Lung (tissue), 12 donors: Measurements from ENCODE around the gene MBP. TPM values are rescaled to one million over a fixed set of nuclear protein-coding genes. Genes with fewer than 3 reads are reported as not detected.

Source experiments
- ATAC-seq: fragments of 200-7000 bp; cut with Tn5 transposase; one replicate; pipeline ENCODE4 v1.9.1; 2020; ENCODE audit warnings: moderate number of reproducible peaks; ENCODE audit not compliant: insufficient read depth, low FRiP score
- DNase-seq, 3 donors: peaks; one replicate each; pipeline ENCODE4 v3.0.0-alpha.2; 2013 to 2017
- H3K27ac ChIP-seq, 2 donors: one replicate each; pipeline ENCODE4 v1.5.1; 2013; ENCODE audit warnings: mild to moderate bottlenecking in 2 of 2, moderate library complexity in 2 of 2, control low read depth in 1 of 2, inconsistent platforms in 1 of 2, low read depth in 1 of 2, low read length in 1 of 2
- H3K27me3 ChIP-seq, 3 donors: one replicate each; pipeline ENCODE4 v1.5.1; 2013; ENCODE audit warnings: low read length in 2 of 3; ENCODE audit not compliant: control insufficient read depth in 3 of 3, insufficient read depth in 3 of 3
- H3K36me3 ChIP-seq, 4 donors: one replicate each; pipeline ENCODE4 v1.5.1; 2013; ENCODE audit warnings: low read length in 4 of 4, mild to moderate bottlenecking in 1 of 4, moderate library complexity in 1 of 4; ENCODE audit not compliant: control insufficient read depth in 4 of 4, insufficient read depth in 4 of 4
- H3K4me1 ChIP-seq, 5 donors: one replicate each; pipeline ENCODE4 v1.5.1; 2013; ENCODE audit warnings: low read length in 5 of 5, mild to moderate bottlenecking in 2 of 5, moderate library complexity in 1 of 5; ENCODE audit not compliant: control insufficient read depth in 5 of 5, insufficient read depth in 5 of 5
- H3K4me3 ChIP-seq: one replicate; pipeline ENCODE4 v1.5.1; 2013; ENCODE audit warnings: mild to moderate bottlenecking, control low read depth, moderate library complexity
- H3K9ac ChIP-seq, 2 donors: one replicate each; pipeline ENCODE4 v1.5.1; 2013; ENCODE audit warnings: low read length in 2 of 2, control low read depth in 1 of 2; ENCODE audit not compliant: insufficient read depth in 1 of 2
- H3K9me3 ChIP-seq, 4 donors: one replicate each; pipeline ENCODE4 v1.5.1; 2013; ENCODE audit warnings: low read length in 3 of 4, mild to moderate bottlenecking in 1 of 4, moderate library complexity in 1 of 4; ENCODE audit not compliant: control insufficient read depth in 4 of 4, insufficient read depth in 3 of 4
- CTCF ChIP-seq: IDR thresholded peaks from 2 replicates; pipeline ENCODE4 v1.5.1; 2012; ENCODE audit warnings: mild to moderate bottlenecking; ENCODE audit errors: control extremely low read depth, extremely low read depth
- WGBS, 2 donors: extraction: QIAGEN DNeasy Blood & Tissue Kit; methylation state at CpG; one replicate each; pipeline ENCODE4 v1.1.7; 2013; 5-methylcytosine and 5-hydroxymethylcytosine counted together
- polyA plus RNA-seq, 2 donors: library from polyadenylated mRNA; stranded (reverse); fragments of 200-250 nt; gene quantifications; one replicate each; pipeline ENCODE4 v1.2.1, GENCODE V29; 2013
- total RNA-seq, 2 donors: library from RNA; depleted of rRNA in 1 of 2; stranded (reverse); fragments of >200 nt in 1 of 2; gene quantifications; one replicate each; pipeline ENCODE4 v1.2.1, GENCODE V29; 2014 to 2021
- donor health status: control.
- donor health status: control.
- donor health status: Bipolar disorder and iron deficiency.
- donor health status: healthy.
- donor health status: DM: yes; HTN: yes; CAD: no.

The MBP gene
- total and polyA plus RNA-seq, 4 donors: 15.6 to 64.1 (median 30.9) TPM

GRCh38 chr18:77106331-77106730, 26.3 kb downstream of the MBP start:
- Histone ChIP-seq H3K27ac (no peak overlapping the region), H3K4me1 (peaks cover 12 to 18% (median 16%) of the 10 kb centered on the region in 5 donors), H3K36me3 (peaks cover 0 to 6% (median 0%) of the 10 kb centered on the region in 4 donors), H3K9ac (no peak overlapping the region), H3K27me3 (peaks cover 0 to 60% (median 6%) of the 10 kb centered on the region in 3 donors), H3K4me3 (no peak overlapping the region), H3K9me3 (peaks cover 0 to 1% (median 0%) of the 10 kb centered on the region in 4 donors)
- DNase-seq: no peak
- TF ChIP-seq CTCF: no peak
- ATAC-seq: no peak
- 47 to 58% methylated on average over 15 of the region's 15 CpGs for WGBS, 2 donors

GRCh38 chr18:77105680-77106079, 26.9 kb downstream of the MBP start:
- Histone ChIP-seq H3K9me3 (peaks cover 0 to 1% (median 0%) of the 10 kb centered on the region in 4 donors), H3K9ac (no peak overlapping the region), H3K27ac (no peak overlapping the region), H3K4me1 (peaks cover 12 to 20% (median 16%) of the 10 kb centered on the region in 5 donors), H3K27me3 (peaks cover 0 to 58% (median 6%) of the 10 kb centered on the region in 3 donors), H3K36me3 (peaks cover 0 to 6% (median 0%) of the 10 kb centered on the region in 4 donors), H3K4me3 (no peak overlapping the region)
- 72 to 92% methylated on average over 3 of the region's 3 CpGs for WGBS, 2 donors
- TF ChIP-seq CTCF: no peak
- DNase-seq (no peak), ATAC-seq (no peak)

GRCh38 chr18:77105028-77105427, 27.6 kb downstream of the MBP start:
- Histone ChIP-seq H3K4me1 (peaks cover 12 to 24% (median 16%) of the 10 kb centered on the region in 5 donors), H3K9ac (no peak overlapping the region), H3K4me3 (no peak overlapping the region), H3K9me3 (peaks cover 0 to 1% (median 0%) of the 10 kb centered on the region in 4 donors), H3K27ac (no peak overlapping the region), H3K27me3 (peaks cover 0 to 55% (median 6%) of the 10 kb centered on the region in 3 donors), H3K36me3 (peaks cover 0 to 6% (median 0%) of the 10 kb centered on the region in 4 donors)
- no peak for ATAC-seq
- WGBS, 2 donors: 76 to 85% methylated on average over 10 of the region's 10 CpGs
- DNase-seq: no peak
- TF ChIP-seq CTCF: no peak
